ENCODE results near the gene RCC1. TPM values are rescaled to one million over a fixed set of nuclear protein-coding genes. Genes with fewer than 3 reads are reported as not detected.
A peak's percentile ranks its signal among the peaks of the same experiment; 100 is the strongest.

The RCC1 gene
- total RNA-seq, 1 experiment from 2014 or later = 103 TPM

GRCh38 chr1:28510273-28510969, 4.6 kb downstream of the RCC1 start (continued):
- TF ChIP-seq ZNF263 (CRISPR knock-in tag; IDR thresholded peaks at IDR 0.05; ENCODE audit: low read depth) (no peak), ZSCAN18 (CRISPR knock-in tag; IDR thresholded peaks at IDR 0.05) (peak; percentile 6; the same call in 1 of the 2 replicates), MLX (CRISPR knock-in tag; IDR thresholded peaks at IDR 0.05) (no peak), FOXJ3 (CRISPR knock-in tag; IDR thresholded peaks at IDR 0.05; ENCODE audit: borderline replicate concordance) (peak; percentile 78; the same call in 1 of the 2 replicates), ZNF416 (CRISPR knock-in tag; IDR thresholded peaks at IDR 0.05) (peak; percentile 97), IRF2 (CRISPR knock-in tag; IDR thresholded peaks at IDR 0.05; ENCODE audit: borderline replicate concordance, low read depth) (no peak), JUN (CRISPR knock-in tag; IDR thresholded peaks at IDR 0.05) (0 out of 2 replicates have a peak, but pooled peaks have one; percentile 0), HMGA2 (CRISPR knock-in tag; IDR thresholded peaks at IDR 0.05) (no peak), GRHL2 (CRISPR knock-in tag; IDR thresholded peaks at IDR 0.05; ENCODE audit: insufficient replicate concordance, severe bottlenecking) (no peak), ZNF138 (CRISPR knock-in tag; conservative IDR thresholded peaks at IDR 0.05) (no peak), JAZF1 (CRISPR knock-in tag; IDR thresholded peaks at IDR 0.05) (no peak; the same call in 1 of the 2 replicates), ZNF219 (CRISPR knock-in tag; IDR thresholded peaks at IDR 0.05; ENCODE audit: borderline replicate concordance) (peak; percentile 69; the same call in 1 of the 2 replicates), USF1 (CRISPR knock-in tag; IDR thresholded peaks at IDR 0.05) (no peak), MAX (CRISPR knock-in tag; IDR thresholded peaks at IDR 0.05) (peak; percentile 4; the same call in 1 of the 2 replicates), NR3C1 (CRISPR knock-in tag; conservative IDR thresholded peaks at IDR 0.05; ENCODE audit: low read depth) (no peak), AFF4 (CRISPR knock-in tag; IDR thresholded peaks at IDR 0.05; ENCODE audit: borderline replicate concordance) (no peak), SMAD4 (CRISPR knock-in tag; IDR thresholded peaks at IDR 0.05) (no peak; the same call in none of the 2 replicates), TEAD4 (CRISPR knock-in tag; IDR thresholded peaks at IDR 0.05) (peak; percentile 61; the same call in 1 of the 2 replicates), OVOL2 (CRISPR knock-in tag; IDR thresholded peaks at IDR 0.05; ENCODE audit: borderline replicate concordance) (no peak; the same call in 1 of the 2 replicates), PRDM15 (CRISPR knock-in tag; IDR thresholded peaks at IDR 0.05) (0 out of 2 replicates have a peak, but pooled peaks have one; percentile 4), TCF7 (CRISPR knock-in tag; IDR thresholded peaks at IDR 0.05; ENCODE audit: low read depth) (no peak), ZNF671 (CRISPR knock-in tag; IDR thresholded peaks at IDR 0.05) (peak; percentile 99), FOXP1 (CRISPR knock-in tag; IDR thresholded peaks at IDR 0.05; ENCODE audit: borderline replicate concordance) (peak; percentile 74; the same call in 1 of the 2 replicates), NR1H2 (CRISPR knock-in tag; IDR thresholded peaks at IDR 0.05) (no peak), ATF3 (CRISPR knock-in tag; conservative IDR thresholded peaks at IDR 0.05) (no peak; the same call in 1 of the 2 replicates)
